Fibroblast of upper back skin (primary cell): ENCODE data around the gene NOSTRIN.
A peak's percentile ranks its signal among the peaks of the same experiment; 100 is the strongest.
"Not testable (repeated sequence)": the region's sequence is repeated elsewhere in the genome, so short reads cannot be mapped to it uniquely, and the experiment has no call there.

Source experiments
- DNase-seq: peaks from one replicate; pipeline ENCODE4 v3.0.0-alpha.2; 2013

NOSTRIN gene

GRCh38 chr2:168801961-168802858 is at the start of gene NOSTRIN:
Gene NOSTRIN, plus strand, starts transcription at chr2:168802637. Its CDS starts 10 bp downstream, at chr2:168802647.
- DNase-seq = peak; percentile 46

- no peak for DNase-seq
Measured at GRCh38 chr2:168753765-168754329, 48.6 kb upstream of the NOSTRIN start.

DNA sequence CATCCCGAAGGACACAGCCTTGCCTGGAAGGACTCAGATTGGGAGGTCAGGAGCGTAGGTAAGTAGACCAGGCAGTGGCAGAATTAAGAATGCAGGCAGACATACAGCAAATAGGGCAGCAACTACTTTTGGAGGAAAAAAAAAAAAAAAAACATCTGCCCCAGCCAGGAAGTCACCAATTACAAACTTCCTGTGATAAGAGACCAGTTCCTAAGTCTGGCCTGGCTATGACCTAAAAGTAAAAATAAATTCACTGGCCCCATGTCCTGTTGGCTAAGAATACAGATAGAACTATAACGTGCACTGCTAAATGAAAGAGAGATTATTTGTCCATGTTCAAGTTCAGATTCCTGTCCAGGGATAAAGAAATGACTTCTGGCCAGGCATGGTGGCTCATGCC is 45.2 kb upstream of the NOSTRIN start:
- no peak for DNase-seq

DNA sequence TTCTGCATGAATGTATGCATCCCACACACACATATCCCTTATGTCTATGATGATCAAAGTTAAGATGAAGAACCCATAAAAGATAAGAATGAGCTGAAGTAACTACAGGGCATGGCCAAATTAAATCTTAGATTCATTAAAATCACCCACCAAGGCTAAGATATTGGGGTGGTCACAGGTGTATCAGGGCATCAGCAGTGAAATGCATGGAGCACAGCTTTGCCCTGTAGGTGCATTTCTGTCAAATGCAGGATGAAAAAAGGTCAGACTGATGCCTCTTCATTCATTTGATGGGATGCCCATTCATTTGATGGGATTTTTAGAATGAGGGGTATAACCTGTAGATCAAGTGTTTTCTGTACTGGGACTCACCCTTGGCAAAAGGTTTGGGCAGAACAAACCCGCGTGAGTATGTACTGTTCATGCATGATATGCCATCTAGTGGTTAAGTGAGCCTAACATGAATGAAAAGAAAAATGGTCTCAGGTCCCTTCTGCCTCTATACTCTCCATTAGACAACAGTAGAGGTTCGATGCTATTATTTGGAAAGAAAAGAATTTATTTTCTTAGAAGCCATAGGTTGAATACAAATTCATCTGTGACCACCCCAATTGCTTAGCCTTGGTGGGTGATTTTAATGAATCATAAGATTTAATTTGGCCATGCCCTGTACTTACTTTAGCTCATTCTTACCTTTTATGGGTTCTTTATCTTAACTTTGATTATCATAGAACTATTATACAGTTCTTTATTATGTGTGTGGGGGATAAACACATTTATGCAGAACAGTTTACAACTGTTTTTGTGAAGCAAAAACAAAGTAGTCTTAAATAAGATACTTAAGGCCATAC is 43.2 kb upstream of the NOSTRIN start:
- DNase-seq = peak; percentile 52

- DNase-seq = no peak
Measured at GRCh38 chr2:168765401-168765800, 37.0 kb upstream of the NOSTRIN start.

DNA sequence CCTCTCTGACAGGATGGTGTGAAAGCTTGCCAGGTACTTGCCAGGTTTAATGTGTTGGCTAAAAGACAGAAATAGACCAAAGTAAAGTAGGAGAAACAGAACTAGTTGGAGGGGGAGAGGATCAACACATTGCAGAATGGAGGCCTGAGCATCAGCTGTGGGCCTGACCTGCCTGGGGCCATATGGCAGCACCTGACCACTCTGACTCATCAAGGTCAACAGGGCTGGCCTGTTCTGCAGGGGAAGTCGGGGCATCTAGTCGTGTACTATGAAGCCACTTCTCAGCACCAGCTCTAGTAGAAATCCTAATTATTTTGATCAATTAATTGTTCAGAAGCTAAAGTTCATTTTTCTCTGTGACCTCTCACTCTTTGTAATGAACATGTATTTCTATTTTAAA is 35.8 kb upstream of the NOSTRIN start:
- no peak for DNase-seq

DNA sequence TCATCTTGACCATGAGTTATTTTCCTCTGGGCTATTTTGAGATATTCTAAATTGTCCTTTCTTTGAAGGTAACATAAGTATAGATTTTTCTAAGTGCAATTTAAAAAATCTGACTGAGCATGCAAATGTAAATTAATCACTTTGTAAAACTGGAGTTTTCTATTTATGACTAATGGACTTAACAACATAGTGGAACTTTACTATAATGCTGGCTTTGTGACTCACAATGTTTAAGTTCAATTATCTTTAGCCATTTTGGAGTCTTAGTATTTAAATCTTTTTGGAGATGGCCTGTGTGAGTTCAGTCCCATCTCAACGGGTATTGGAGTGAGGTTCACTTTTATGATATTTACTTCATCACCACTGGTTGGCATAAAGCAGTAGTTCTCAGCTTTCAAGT is 35.2 kb upstream of the NOSTRIN start:
- no peak for DNase-seq

- DNase-seq = not testable (repeated sequence)
Measured at GRCh38 chr2:168768357-168768756, 34.1 kb upstream of the NOSTRIN start.

DNA sequence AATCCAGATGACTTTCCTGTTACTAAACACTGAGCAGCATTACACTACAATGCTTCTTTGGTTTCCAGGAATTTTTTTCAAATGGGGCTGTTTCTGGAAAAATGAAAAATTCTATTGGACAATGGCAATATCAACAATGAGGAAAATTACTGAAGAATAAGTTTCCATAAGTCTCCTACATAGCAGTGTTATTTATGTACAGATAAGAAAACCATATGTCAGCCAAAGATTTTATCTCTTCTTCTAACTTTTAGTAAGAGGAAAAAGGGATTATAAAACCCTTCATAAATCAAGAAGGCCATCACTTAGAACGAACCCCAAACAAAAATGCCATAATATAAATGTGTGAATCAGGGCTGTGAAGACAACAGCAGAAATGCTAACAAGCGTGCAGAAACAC is 31.6 kb upstream of the NOSTRIN start:
- DNase-seq = no peak

DNA sequence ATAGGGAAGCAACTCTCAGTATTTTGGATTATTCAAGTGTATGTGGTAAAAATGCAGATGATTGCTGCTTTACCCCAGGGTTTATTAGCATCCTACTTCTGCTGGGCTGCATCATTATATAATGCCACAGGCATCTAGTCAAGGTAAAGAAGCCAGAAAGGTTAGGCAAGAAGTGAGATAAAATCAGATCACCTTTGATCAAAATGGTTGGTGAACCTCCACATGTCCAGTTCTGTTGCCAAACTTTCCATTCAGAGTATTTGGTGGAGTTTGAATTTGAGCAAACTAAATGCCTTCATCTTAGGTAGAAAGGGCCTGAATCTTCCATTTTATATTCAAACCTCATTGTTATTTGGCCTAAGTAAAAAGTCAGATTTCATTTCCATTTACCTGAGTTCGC is 29.7 kb upstream of the NOSTRIN start:
- no peak for DNase-seq

GRCh38 chr2:168773128-168773527 is 29.3 kb upstream of the NOSTRIN start:
- DNase-seq = no peak

DNA sequence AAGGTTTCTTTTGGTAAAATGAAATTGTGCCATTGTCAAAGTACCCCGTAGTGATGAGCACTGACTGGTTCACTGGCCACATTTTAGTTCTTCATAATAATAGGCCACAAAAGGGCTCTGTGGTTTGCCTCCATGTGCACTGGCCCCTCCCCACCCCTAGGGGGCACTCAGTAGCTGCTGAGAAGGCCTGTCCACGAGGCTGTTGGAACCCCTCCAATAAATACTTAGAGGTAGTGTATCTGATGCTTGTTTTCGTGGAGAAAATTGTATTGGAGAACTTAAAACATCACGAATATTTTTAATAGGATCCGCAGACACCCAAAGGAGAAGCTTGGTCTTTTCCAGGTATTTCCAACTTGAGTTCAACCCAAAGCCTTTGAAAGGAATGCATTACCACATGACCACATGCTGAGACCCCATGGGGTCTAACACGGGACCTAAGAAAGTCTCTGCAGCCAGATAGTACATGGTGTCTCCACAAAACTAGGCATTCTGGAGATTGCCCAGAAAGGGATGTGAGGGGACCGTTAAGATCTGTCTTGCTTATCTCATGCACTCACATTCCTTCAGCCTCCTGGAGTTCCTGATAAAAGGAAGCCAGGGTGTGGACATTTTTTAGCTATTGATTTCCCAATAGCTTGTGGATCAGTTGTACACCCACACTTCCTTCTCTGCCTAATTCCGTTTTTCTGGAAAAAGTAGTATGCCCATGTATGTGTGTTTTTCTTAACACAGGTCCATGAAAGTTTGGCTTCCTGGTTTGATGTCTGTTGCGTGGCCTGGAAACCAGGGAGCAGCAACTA is 28.5 kb upstream of the NOSTRIN start:
- DNase-seq = peak; percentile 64

DNA sequence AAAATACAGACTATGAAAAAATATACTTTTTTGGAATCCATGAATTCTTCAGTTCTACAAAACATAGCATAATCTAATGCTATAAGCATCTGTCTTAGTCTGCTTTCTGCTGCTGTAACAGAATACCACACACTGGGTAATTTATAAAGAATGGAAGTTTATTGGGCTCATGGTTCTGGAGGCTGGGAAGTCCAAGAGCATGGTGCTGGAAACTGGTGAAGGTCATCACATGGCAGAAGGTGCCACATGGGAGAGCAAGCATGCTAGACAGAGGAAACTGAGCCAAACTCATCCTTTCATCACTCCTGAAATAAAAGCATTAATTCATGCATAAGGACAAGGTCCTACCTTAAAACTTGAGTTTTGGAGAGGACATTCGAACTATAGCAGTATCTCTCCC is 26.6 kb upstream of the NOSTRIN start:
- DNase-seq = no peak

GRCh38 chr2:168780669-168781071 is 21.8 kb upstream of the NOSTRIN start:
- DNase-seq = no peak

DNA sequence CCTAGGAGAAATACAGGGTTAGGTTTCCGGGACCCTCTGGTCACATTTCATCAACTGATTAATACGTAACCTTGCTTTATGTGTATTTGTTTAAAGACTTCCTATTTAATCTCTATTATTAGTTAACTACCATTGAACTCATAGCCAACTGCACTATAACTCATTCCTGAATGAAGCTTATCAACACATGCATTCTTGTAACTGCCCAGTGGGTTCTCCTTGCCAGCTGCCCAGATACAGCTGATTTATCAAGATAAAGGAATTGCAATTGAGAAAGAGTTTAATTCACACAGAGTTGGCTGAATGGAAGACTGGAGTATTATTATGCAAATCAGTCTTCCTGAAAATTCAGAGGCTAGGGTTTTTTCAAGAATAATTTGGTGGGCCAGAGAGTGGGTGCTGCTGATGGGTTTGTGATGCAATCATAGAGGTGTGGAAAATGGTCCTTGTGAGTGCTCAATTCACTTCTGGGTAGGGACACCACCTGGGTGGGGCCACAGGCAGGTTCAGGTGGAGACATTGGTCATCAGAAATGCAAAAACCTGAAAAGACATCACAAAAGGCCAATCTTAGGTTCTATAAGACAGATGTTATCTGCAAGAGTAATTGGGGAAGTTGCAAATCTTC is 21.1 kb upstream of the NOSTRIN start:
- DNase-seq = no peak

DNA sequence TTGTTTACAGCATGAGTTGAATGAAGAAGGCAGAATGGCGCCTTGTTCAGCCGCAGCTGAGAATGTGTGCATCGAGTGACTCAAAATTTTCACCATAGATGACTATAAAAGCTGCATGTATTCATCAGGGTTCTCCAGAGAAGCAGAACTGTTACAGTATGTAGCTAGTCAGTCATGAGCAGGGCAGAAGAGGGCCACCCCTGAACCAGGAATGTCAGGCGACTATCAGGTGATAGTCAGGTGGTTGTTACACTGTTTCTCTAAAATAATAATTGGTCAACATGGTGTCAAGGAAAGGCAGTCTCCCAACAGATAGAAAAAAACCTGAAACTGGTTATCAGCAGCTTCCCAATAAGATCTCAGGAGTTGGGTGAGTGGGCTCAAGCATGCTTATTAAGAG is 20.2 kb upstream of the NOSTRIN start:
- no peak for DNase-seq

GRCh38 chr2:168784993-168785392 is 17.4 kb upstream of the NOSTRIN start:
- no peak for DNase-seq

DNA sequence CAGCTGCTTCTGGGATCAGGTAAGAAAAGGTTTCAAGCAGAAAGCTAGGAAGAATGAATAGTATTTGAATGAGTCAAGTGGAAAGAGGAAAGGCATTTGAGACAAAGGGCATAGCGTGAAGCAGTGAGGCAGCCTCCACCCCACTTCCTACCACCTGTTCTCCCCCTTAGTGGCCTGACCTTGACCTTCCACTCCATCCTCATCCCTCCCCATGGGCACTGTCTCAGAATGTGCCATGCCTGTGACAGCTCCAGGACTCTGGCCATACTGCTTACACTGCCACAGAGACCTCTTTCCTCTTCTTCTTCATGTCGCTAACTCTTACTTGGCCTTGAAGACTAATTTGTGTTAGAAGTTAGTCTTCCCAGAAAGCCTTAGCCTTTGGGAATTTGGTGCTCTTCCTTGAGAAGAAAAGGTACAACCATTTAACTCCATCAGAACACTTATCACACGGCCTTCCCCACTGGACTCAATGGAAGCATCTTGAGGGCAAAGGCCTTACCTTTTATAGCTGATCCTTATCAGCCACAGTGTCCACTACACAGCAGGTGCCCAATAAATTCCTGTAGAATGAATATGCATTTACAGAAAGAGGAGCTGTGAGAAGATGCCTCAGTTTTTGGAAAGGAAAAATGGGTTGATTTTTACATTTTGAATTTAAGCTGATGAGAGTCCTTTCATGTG is 15.2 kb upstream of the NOSTRIN start:
- DNase-seq = no peak

- no peak for DNase-seq
Measured at GRCh38 chr2:168787782-168788376, 14.6 kb upstream of the NOSTRIN start.

- no peak for DNase-seq
Measured at GRCh38 chr2:168789776-168790175, 12.7 kb upstream of the NOSTRIN start.

DNA sequence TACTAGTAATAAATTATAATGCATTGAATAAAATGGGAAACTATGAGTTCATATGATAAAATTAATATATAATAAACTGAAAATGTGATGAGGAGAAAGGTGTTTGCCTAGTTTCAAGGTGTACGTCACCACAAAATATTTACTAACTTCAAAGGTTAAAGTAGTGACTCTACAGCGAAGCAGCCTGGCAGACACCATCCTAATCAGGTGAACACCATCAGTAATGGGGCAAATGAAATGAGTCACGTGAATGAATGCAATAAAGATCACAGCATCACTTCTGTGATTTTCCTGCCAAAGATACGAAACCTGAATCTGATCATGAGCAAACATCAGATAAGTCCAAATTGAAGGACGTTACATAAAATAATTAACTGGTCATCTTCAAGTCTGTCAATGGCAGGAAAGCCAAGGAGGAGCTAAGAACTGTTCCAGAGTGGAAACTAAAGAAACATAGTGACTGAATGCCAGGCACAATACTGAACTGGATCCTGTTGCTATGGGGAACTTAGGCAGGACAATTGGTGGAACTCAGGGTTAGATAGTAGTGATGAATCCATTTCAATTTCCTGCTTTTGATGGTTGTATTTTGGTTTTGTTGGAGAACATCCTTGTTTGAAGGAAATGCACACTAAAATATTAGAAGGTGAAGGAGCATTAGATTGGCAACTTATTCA is 12.1 kb upstream of the NOSTRIN start:
- no peak for DNase-seq
